ENCODE measurements around the gene LRRC46. TPM values are rescaled to one million over a fixed set of nuclear protein-coding genes. Genes with fewer than 3 reads are reported as not detected.

Gene LRRC46
- total RNA-seq, 1 donor from 2014 or later = 0.63 TPM

DNA sequence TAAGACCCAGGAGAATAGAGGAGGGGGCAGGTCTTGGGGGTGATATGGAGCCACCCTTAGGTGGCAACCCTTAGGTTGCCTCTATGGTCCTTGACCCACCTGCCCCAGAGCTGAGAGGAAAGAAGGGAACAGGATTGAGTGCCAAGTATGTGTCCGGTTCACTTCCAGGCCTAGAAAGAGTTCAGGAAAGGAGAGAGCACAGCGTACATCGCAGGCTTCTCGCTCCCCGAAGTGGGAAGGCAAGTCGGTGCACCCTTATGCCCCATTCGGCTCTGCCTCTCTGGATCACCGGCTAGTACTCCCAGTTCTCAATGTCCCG lies 18.9 kb downstream of the LRRC46 start:
- peak overlapping the region; percentile 62 for H3K4me3 ChIP-seq
- no peak for DNase-seq
- H3K27ac ChIP-seq (replicated peaks) = no peak overlapping the region
- H3K36me3 ChIP-seq = no peaks in the 10 kb centered on the region
- peaks cover 30% of the 10 kb centered on the region for H3K4me1 ChIP-seq
- H3K27me3 ChIP-seq (ENCODE audit: low read depth) = peaks cover 100% of the 10 kb centered on the region
- TF ChIP-seq CTCF (IDR thresholded peaks at IDR 0.05; ENCODE audit: borderline replicate concordance) = no peak
- intact Hi-C loops (cut with micrococcal nuclease) = no loop called here
- H3K9me3 ChIP-seq (replicated peaks) = no peaks in the 10 kb centered on the region

- peak; percentile 46 for TF ChIP-seq CTCF (IDR thresholded peaks at IDR 0.05; ENCODE audit: borderline replicate concordance)
- Histone ChIP-seq H3K9me3 (replicated peaks) (no peaks in the 10 kb centered on the region), H3K4me3 (peak within 1 kb of the TSS; percentile 62), H3K4me1 (peaks cover 30% of the 10 kb centered on the region), H3K36me3 (no peaks in the 10 kb centered on the region), H3K27me3 (ENCODE audit: low read depth) (peaks cover 100% of the 10 kb centered on the region), H3K27ac (replicated peaks) (no peak within 1 kb of the TSS)
- peak; percentile 35 for DNase-seq
- intact Hi-C loops (cut with micrococcal nuclease) = no loop called here
Measured at GRCh38 chr17:47850692-47851573, 19.5 kb downstream of the LRRC46 start, which contains the start of gene SP6. Gene SP6 (minus strand): TSS chr17:47851163. CDS start chr17:47848429, 2,734 bp downstream.

GRCh38 chr17:47851764-47852112 lies 20.3 kb downstream of the LRRC46 start:
- DNase-seq = no peak

DNA sequence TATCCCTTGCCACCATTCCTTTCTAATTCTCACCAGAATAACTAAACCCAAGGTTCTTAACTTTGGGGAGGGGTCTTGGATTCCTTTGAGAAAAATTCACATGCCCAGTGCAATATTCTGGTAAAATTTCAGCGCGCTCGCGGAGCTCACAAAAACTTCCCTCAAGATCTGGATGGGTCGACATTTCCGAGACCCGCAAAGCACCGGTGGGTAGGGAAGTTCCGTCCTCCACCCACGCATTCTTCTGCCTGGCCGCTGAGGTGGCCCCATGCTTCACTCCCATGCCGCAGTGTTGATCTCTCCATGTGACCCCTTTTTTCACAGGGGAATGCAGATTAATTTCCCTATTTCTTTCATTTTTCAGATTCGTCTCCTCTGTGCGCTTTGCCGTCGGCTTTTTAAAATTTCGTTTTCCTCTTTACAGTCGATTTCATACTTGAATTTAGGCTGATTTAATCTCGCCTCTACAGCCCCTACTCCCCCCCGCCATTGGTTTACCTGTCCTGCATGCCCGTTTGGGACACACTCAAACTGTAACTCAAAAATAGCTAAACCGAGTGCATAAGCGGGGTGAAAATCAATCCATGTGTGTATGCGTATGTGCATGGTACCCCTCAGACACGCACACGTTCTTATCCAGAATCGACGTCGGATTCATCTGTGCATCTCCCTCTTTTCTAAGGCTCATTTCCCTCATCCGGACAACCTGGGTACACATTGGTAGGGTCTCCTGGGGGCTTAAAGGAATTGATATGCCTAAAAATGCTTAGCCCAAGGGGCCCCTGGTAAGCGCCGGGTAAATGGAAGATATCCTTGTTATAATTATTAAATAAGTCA lies 20.9 kb downstream of the LRRC46 start:
- DNase-seq = no peak
- no peak for TF ChIP-seq CTCF (IDR thresholded peaks at IDR 0.05; ENCODE audit: borderline replicate concordance)
- Histone ChIP-seq H3K4me1 (peaks cover 26% of the 10 kb centered on the region), H3K9me3 (replicated peaks) (no peaks in the 10 kb centered on the region), H3K27ac (replicated peaks) (no peak overlapping the region), H3K4me3 (no peak overlapping the region), H3K27me3 (ENCODE audit: low read depth) (peaks cover 100% of the 10 kb centered on the region), H3K36me3 (no peaks in the 10 kb centered on the region)
- intact Hi-C loops (cut with micrococcal nuclease) = no loop called here

More at GRCh38 chr17:47851764-47852112, 20.3 kb downstream of the LRRC46 start:
- TF ChIP-seq CTCF (IDR thresholded peaks at IDR 0.05; ENCODE audit: borderline replicate concordance) = no peak
- no peaks in the 10 kb centered on the region for H3K9me3 ChIP-seq (replicated peaks)
- intact Hi-C loops (cut with micrococcal nuclease) = no loop called here
- peaks cover 30% of the 10 kb centered on the region for H3K4me1 ChIP-seq
- no peaks in the 10 kb centered on the region for H3K36me3 ChIP-seq
- H3K4me3 ChIP-seq = no peak overlapping the region
- H3K27ac ChIP-seq (replicated peaks) = no peak overlapping the region
- H3K27me3 ChIP-seq (ENCODE audit: low read depth) = peaks cover 100% of the 10 kb centered on the region

DNA sequence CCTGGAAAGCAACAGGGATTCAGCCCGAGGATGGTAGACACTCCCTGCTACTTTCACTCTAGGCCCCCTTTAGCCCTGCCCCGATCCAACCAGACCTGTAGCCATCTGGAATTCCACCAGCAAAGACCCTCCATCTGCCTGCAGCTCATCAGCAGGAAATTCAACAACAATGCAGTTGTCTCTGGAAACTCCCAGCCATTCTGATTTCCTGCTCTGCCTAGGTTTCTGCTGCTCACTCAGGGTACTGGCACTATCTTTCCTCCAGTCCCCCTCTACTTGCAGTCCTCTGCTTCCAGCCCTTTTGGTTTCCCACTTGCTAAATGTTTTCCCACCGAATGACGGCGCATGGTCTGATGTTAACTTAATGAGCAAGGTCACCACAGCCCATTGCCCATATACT lies 22.1 kb downstream of the LRRC46 start:
- Histone ChIP-seq H3K27me3 (ENCODE audit: low read depth) (peaks cover 97% of the 10 kb centered on the region), H3K27ac (replicated peaks) (no peak overlapping the region), H3K36me3 (no peaks in the 10 kb centered on the region), H3K9me3 (replicated peaks) (no peaks in the 10 kb centered on the region), H3K4me3 (no peak overlapping the region), H3K4me1 (peaks cover 22% of the 10 kb centered on the region)
- intact Hi-C loops (cut with micrococcal nuclease) = no loop called here
- DNase-seq = no peak
- TF ChIP-seq CTCF (IDR thresholded peaks at IDR 0.05; ENCODE audit: borderline replicate concordance) = no peak
